ENCODE data around the gene RBM10. TPM values are rescaled to one million over a fixed set of nuclear protein-coding genes. Genes with fewer than 3 reads are reported as not detected.

The RBM10 gene
- total and polyA plus RNA-seq, 7 experiments from 2014 or later: 24.6 to 55.6 (median 37.0) TPM

GRCh38 chrX:47204970-47205369, 59.9 kb downstream of the RBM10 start:
- no peak overlapping the region for H3K27ac ChIP-seq (ENCODE audit: low read depth, low read length)
- no peak for ATAC-seq
- DNase-seq: no peak
- no peaks in the 10 kb centered on the region for H3K27me3 Mint-ChIP-seq
- ChIA-PET CTCF (no interaction called here), POLR2A (no interaction called here)
- intact Hi-C loops (cut with micrococcal nuclease): no loop called here
- H3K4me3 ChIP-seq (ENCODE audit: low read length): no peak overlapping the region
- no peaks in the 10 kb centered on the region for H3K9me3 ChIP-seq (ENCODE audit: control insufficient read depth in 2 of 3, low read length in 3 of 3)
- peaks cover 0 to 7% (median 4%) of the 10 kb centered on the region in 7 donors for H3K4me1 Mint-ChIP-seq
- no peaks in the 10 kb centered on the region for H3K4me1 ChIP-seq (ENCODE audit: control insufficient read depth in 2 of 2, insufficient read depth in 2 of 2, low read length in 2 of 2)
- H3K36me3 Mint-ChIP-seq: peaks cover 0 to 81% (median 8%) of the 10 kb centered on the region in 5 donors
- H3K4me3 Mint-ChIP-seq: no peak overlapping the region
- H3K27me3 ChIP-seq (ENCODE audit: control insufficient read depth in 2 of 2, insufficient read depth in 2 of 2, low read length in 2 of 2): no peaks in the 10 kb centered on the region
- peaks cover 0 to 4% (median 0%) of the 10 kb centered on the region in 11 donors for H3K9me3 Mint-ChIP-seq
- H3K27ac Mint-ChIP-seq: peak overlapping the region in 2 of 9 donors; percentile 1 to 77
- peaks cover 16 to 95% (median 19%) of the 10 kb centered on the region in 3 experiments for H3K36me3 ChIP-seq (ENCODE audit: control insufficient read depth in 2 of 3, insufficient read depth in 3 of 3, low read length in 3 of 3)

GRCh38 chrX:47206316-47206715, 61.3 kb downstream of the RBM10 start:
- Histone ChIP-seq H3K9me3 (ENCODE audit: control insufficient read depth in 2 of 3, low read length in 3 of 3) (no peaks in the 10 kb centered on the region), H3K4me3 (ENCODE audit: low read length) (no peak overlapping the region), H3K4me1 (ENCODE audit: control insufficient read depth in 2 of 2, insufficient read depth in 2 of 2, low read length in 2 of 2) (no peaks in the 10 kb centered on the region), H3K27ac (ENCODE audit: low read depth, low read length) (no peak overlapping the region), H3K27me3 (ENCODE audit: control insufficient read depth in 2 of 2, insufficient read depth in 2 of 2, low read length in 2 of 2) (no peaks in the 10 kb centered on the region), H3K36me3 (ENCODE audit: control insufficient read depth in 2 of 3, insufficient read depth in 3 of 3, low read length in 3 of 3) (peaks cover 7 to 95% (median 16%) of the 10 kb centered on the region in 3 experiments)
- POLR2A ChIA-PET: no interaction called here
- H3K27ac Mint-ChIP-seq: no peak overlapping the region
- intact Hi-C loops (cut with micrococcal nuclease): no loop called here
- H3K9me3 Mint-ChIP-seq: no peaks in the 10 kb centered on the region
- peaks cover 0 to 6% (median 2%) of the 10 kb centered on the region in 7 donors for H3K4me1 Mint-ChIP-seq
- DNase-seq: no peak
- H3K36me3 Mint-ChIP-seq: peaks cover 0 to 79% (median 9%) of the 10 kb centered on the region in 5 donors
- no peaks in the 10 kb centered on the region for H3K27me3 Mint-ChIP-seq
- H3K4me3 Mint-ChIP-seq: no peak overlapping the region
- CTCF ChIA-PET: no interaction called here
- ATAC-seq: no peak

- Mint-ChIP-seq H3K4me1 (peaks cover 0 to 6% (median 3%) of the 10 kb centered on the region in 7 donors), H3K27me3 (no peaks in the 10 kb centered on the region), H3K4me3 (no peak overlapping the region), H3K36me3 (peaks cover 8 to 79% (median 14%) of the 10 kb centered on the region in 5 donors), H3K9me3 (no peaks in the 10 kb centered on the region), H3K27ac (peak overlapping the region in 1 of 9 donors; percentile 10)
- no peaks in the 10 kb centered on the region for H3K4me1 ChIP-seq (ENCODE audit: control insufficient read depth in 2 of 2, insufficient read depth in 2 of 2, low read length in 2 of 2)
- peaks cover 0 to 95% (median 16%) of the 10 kb centered on the region in 3 experiments for H3K36me3 ChIP-seq (ENCODE audit: control insufficient read depth in 2 of 3, insufficient read depth in 3 of 3, low read length in 3 of 3)
- H3K27ac ChIP-seq (ENCODE audit: low read depth, low read length): no peak overlapping the region
- POLR2A ChIA-PET: interaction anchor here (1.2 to 2.9 kb wide), 2 partner anchors 10 to 13 kb away, joined by 3 to 10 read pairs; partner anchors contain the start of gene CDK16
- H3K9me3 ChIP-seq (ENCODE audit: control insufficient read depth in 2 of 3, low read length in 3 of 3): no peaks in the 10 kb centered on the region
- DNase-seq (no peak), ATAC-seq (no peak)
- no peak overlapping the region for H3K4me3 ChIP-seq (ENCODE audit: low read length)
- no peaks in the 10 kb centered on the region for H3K27me3 ChIP-seq (ENCODE audit: control insufficient read depth in 2 of 2, insufficient read depth in 2 of 2, low read length in 2 of 2)
- intact Hi-C loops (cut with micrococcal nuclease): no loop called here
- CTCF ChIA-PET: no interaction called here
Measured at GRCh38 chrX:47208108-47208507, 63.1 kb downstream of the RBM10 start.

- Histone ChIP-seq H3K9me3 (ENCODE audit: control insufficient read depth in 2 of 3, low read length in 3 of 3) (no peaks in the 10 kb centered on the region), H3K27ac (ENCODE audit: low read depth, low read length) (no peak overlapping the region), H3K36me3 (ENCODE audit: control insufficient read depth in 2 of 3, insufficient read depth in 3 of 3, low read length in 3 of 3) (peaks cover 0 to 93% (median 16%) of the 10 kb centered on the region in 3 experiments), H3K4me3 (ENCODE audit: low read length) (no peak overlapping the region), H3K27me3 (ENCODE audit: control insufficient read depth in 2 of 2, insufficient read depth in 2 of 2, low read length in 2 of 2) (no peaks in the 10 kb centered on the region), H3K4me1 (ENCODE audit: control insufficient read depth in 2 of 2, insufficient read depth in 2 of 2, low read length in 2 of 2) (no peaks in the 10 kb centered on the region)
- Mint-ChIP-seq H3K27ac (peak overlapping the region in 3 of 9 donors; percentile 15 to 38 (median 16)), H3K36me3 (peaks cover 8 to 77% (median 16%) of the 10 kb centered on the region in 5 donors), H3K9me3 (no peaks in the 10 kb centered on the region), H3K4me1 (peaks cover 0 to 6% (median 3%) of the 10 kb centered on the region in 7 donors), H3K4me3 (no peak overlapping the region), H3K27me3 (no peaks in the 10 kb centered on the region)
- ChIA-PET POLR2A (interaction anchor here (2.9 kb wide), 1 partner anchor 8 kb away, joined by 10 read pairs; the partner anchor contains the start of gene CDK16), CTCF (interaction anchor here (0.7 kb wide), 1 partner anchor 175 kb away, joined by 3 read pairs; no protein-coding TSS in a partner anchor)
- no peak for ATAC-seq
- intact Hi-C loops (cut with micrococcal nuclease): no loop called here
- DNase-seq: no peak
Measured at GRCh38 chrX:47209508-47210238, 64.7 kb downstream of the RBM10 start.

- Mint-ChIP-seq H3K27ac (peak overlapping the region in 4 of 9 donors; percentile 33 to 73 (median 60)), H3K36me3 (peaks cover 8 to 79% (median 17%) of the 10 kb centered on the region in 5 donors), H3K4me3 (no peak overlapping the region), H3K4me1 (peaks cover 0 to 3% (median 3%) of the 10 kb centered on the region in 7 donors), H3K27me3 (no peaks in the 10 kb centered on the region), H3K9me3 (no peaks in the 10 kb centered on the region)
- DNase-seq (no peak), ATAC-seq (no peak)
- Histone ChIP-seq H3K9me3 (ENCODE audit: control insufficient read depth in 2 of 3, low read length in 3 of 3) (no peaks in the 10 kb centered on the region), H3K27me3 (ENCODE audit: control insufficient read depth in 2 of 2, insufficient read depth in 2 of 2, low read length in 2 of 2) (no peaks in the 10 kb centered on the region), H3K36me3 (ENCODE audit: control insufficient read depth in 2 of 3, insufficient read depth in 3 of 3, low read length in 3 of 3) (peaks cover 0 to 95% (median 16%) of the 10 kb centered on the region in 3 experiments), H3K4me1 (ENCODE audit: control insufficient read depth in 2 of 2, insufficient read depth in 2 of 2, low read length in 2 of 2) (no peaks in the 10 kb centered on the region), H3K4me3 (ENCODE audit: low read length) (no peak overlapping the region), H3K27ac (ENCODE audit: low read depth, low read length) (no peak overlapping the region)
- ChIA-PET POLR2A (no interaction called here), CTCF (interaction anchor here (0.6 kb wide), 1 partner anchor 134 kb away, joined by 3 read pairs; no protein-coding TSS in a partner anchor)
- intact Hi-C loops (cut with micrococcal nuclease): no loop called here
Measured at GRCh38 chrX:47210661-47211425, 65.8 kb downstream of the RBM10 start.

- peaks cover 5% of the 10 kb centered on the region in 2 donors for H3K4me1 ChIP-seq (ENCODE audit: control insufficient read depth in 2 of 2, insufficient read depth in 2 of 2, low read length in 2 of 2)
- DNase-seq (no peak), ATAC-seq (no peak)
- CTCF ChIA-PET: no interaction called here
- peaks cover 0 to 84% (median 10%) of the 10 kb centered on the region in 3 experiments for H3K36me3 ChIP-seq (ENCODE audit: control insufficient read depth in 2 of 3, insufficient read depth in 3 of 3, low read length in 3 of 3)
- H3K36me3 Mint-ChIP-seq: peaks cover 8 to 74% (median 23%) of the 10 kb centered on the region in 5 donors
- H3K9me3 ChIP-seq (ENCODE audit: control insufficient read depth in 2 of 3, low read length in 3 of 3): no peaks in the 10 kb centered on the region
- no peak overlapping the region for H3K4me3 ChIP-seq (ENCODE audit: low read length)
- intact Hi-C loops (cut with micrococcal nuclease): no loop called here
- H3K9me3 Mint-ChIP-seq: no peaks in the 10 kb centered on the region
- no peak overlapping the region for H3K27ac ChIP-seq (ENCODE audit: low read depth, low read length)
- POLR2A ChIA-PET: no interaction called here
- no peaks in the 10 kb centered on the region for H3K27me3 ChIP-seq (ENCODE audit: control insufficient read depth in 2 of 2, insufficient read depth in 2 of 2, low read length in 2 of 2)
- peaks cover 6 to 19% (median 14%) of the 10 kb centered on the region in 7 donors for H3K4me1 Mint-ChIP-seq
- no peak overlapping the region for H3K4me3 Mint-ChIP-seq
- H3K27ac Mint-ChIP-seq: peak overlapping the region in 4 of 9 donors; percentile 31 to 80 (median 56)
- H3K27me3 Mint-ChIP-seq: no peaks in the 10 kb centered on the region
Measured at GRCh38 chrX:47212381-47213293, 67.6 kb downstream of the RBM10 start.

All from naive thymus-derived CD4-positive, alpha-beta T cell (primary cell).